GM10248 (cell line): Measurements from ENCODE around the gene NR2F1-AS1.

Source experiments
- CTCF ChIA-PET: fragments of 300-600 bp; sonication (Branson Sonifier 250); formaldehyde crosslinking; extraction: SDS; loops from one replicate; lab custom pipeline; 2021; ENCODE audit warnings: antibody characterized with exemption; lab: Yijun Ruan, JAX
- POLR2A ChIA-PET: fragments of 350-650 bp; sonication (Branson Sonifier 250); formaldehyde crosslinking; extraction: SDS; loops from one replicate; lab custom pipeline; 2020; ENCODE audit warnings: antibody characterized with exemption; lab: Yijun Ruan, JAX
- DNase-seq: peaks from one replicate; pipeline ENCODE4 v3.0.0; 2012; ENCODE audit errors: extremely low spot score
- CTCF ChIP-seq: IDR thresholded peaks from 2 replicates; pipeline ENCODE4 v1.5.1; 2012; ENCODE audit warnings: mild to moderate bottlenecking, low read depth; ENCODE audit errors: extremely low read depth, missing control alignments, control extremely low read depth

The NR2F1-AS1 gene

GRCh38 chr5:93573354-93574351 lies 7.4 kb downstream of the NR2F1-AS1 start:
- no peak for TF ChIP-seq CTCF
- ChIA-PET POLR2A (no interaction called here), CTCF (no interaction called here)
- DNase-seq: no peak

- TF ChIP-seq CTCF: no peak
- DNase-seq: no peak
- POLR2A ChIA-PET: no interaction called here
- CTCF ChIA-PET: no interaction called here
Measured at GRCh38 chr5:93572608-93573353, 8.2 kb downstream of the NR2F1-AS1 start.

- CTCF ChIA-PET: interaction anchor here (0.9 kb wide), 1 partner anchor 11 kb away, joined by 3 read pairs; no protein-coding TSS in a partner anchor
- no peak for DNase-seq
Measured at GRCh38 chr5:93572101-93572607, 8.9 kb downstream of the NR2F1-AS1 start.

GRCh38 chr5:93571114-93571949 lies 9.7 kb downstream of the NR2F1-AS1 start:
- ChIA-PET CTCF (interaction anchor here (0.9 kb wide), 2 partner anchors 10 to 12 kb away, joined by 3 read pairs; no protein-coding TSS in a partner anchor), POLR2A (no interaction called here)
- DNase-seq: no peak
- no peak for TF ChIP-seq CTCF

More at GRCh38 chr5:93572101-93572607, 8.9 kb downstream of the NR2F1-AS1 start:
- POLR2A ChIA-PET: no interaction called here
- no peak for TF ChIP-seq CTCF

GRCh38 chr5:93570294-93571113 lies 10.5 kb downstream of the NR2F1-AS1 start:
- POLR2A ChIA-PET: no interaction called here
- no peak for DNase-seq
- TF ChIP-seq CTCF: no peak
- CTCF ChIA-PET: interaction anchor here (0.9 kb wide), 1 partner anchor 11 kb away, joined by 3 read pairs; no protein-coding TSS in a partner anchor
